Endometrial microvascular endothelial cells (primary cell): Measurements from ENCODE around the gene LCA5L. TPM values are rescaled to one million over a fixed set of nuclear protein-coding genes. Genes with fewer than 3 reads are reported as not detected.
"Not testable (repeated sequence)": the region's sequence is repeated elsewhere in the genome, so short reads cannot be mapped to it uniquely, and the experiment has no call there.

ENCODE experiments used
- in situ Hi-C: cut with HindIII; loops from 2 replicates; pipeline ENCODE4 v1.10.0; 2017; ENCODE audit warnings: low sequenced_read_pairs, low pct_unique_long_range_greater_than_20kb; ENCODE audit errors: inconsistent ontology term
- total RNA-seq: library from RNA; depleted of rRNA; stranded (reverse); fragments of >200 nt; gene quantifications from one replicate; pipeline ENCODE4 v1.2.3, GENCODE V29; 2015; ENCODE audit errors: inconsistent ontology term

Gene LCA5L
- total RNA-seq, 1 donor from 2014 or later: not detected

DNA sequence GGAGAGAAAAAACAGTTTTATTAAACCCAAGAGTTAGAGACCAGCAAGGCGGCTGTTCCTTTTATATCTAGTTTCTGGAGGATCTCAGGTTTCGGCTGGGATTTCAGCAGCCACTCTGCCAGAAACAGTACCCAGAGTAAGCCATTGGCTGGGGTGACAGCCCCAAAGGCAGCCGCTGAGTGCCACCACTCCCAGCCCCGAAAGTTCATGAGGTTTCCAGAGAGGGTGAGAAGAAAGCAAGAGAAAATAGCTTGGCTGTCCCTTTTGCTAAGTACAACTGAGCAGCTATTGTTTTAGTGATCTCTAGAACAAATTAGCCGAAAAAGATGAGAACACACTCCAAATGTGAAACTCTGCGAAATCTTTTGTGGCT, 7.4 kb upstream of the LCA5L start:
- in situ Hi-C loops: no loop called here

DNA sequence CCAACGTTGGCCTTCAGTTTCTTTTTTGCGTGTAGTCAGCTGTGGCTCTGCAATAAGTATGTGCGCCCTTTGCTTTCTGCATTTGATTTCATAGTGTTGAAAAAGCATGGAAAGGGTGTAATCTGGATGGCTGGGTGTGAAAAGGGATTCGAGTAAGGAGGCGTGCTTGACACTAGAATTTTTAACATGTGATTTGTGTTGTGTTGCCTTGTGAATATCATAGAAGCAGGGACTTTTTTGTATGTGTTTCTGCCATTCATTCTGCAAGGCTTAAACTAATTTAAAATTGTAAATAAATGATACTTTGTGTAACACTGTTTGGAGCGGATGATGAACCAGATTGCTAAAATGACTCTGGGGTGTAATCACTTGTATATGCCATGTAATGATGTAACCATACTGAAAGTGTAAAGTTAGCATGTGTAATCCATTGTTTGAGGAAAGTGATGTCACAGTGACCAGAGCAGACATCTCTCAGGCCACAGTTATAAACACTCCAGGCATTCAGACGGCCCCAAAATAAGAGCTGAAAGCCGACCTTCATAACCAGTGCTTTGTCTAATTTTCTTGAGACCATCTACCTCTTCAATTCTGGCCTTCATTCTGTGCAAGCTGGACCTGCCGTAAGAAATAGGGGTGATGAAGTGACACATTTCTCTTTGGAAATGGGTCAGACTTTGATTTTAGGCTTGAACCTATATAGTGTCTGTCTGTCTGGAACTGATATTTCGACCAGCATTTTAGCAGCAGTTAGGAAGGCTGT, 6.8 kb upstream of the LCA5L start:
- in situ Hi-C loops: no loop called here

DNA sequence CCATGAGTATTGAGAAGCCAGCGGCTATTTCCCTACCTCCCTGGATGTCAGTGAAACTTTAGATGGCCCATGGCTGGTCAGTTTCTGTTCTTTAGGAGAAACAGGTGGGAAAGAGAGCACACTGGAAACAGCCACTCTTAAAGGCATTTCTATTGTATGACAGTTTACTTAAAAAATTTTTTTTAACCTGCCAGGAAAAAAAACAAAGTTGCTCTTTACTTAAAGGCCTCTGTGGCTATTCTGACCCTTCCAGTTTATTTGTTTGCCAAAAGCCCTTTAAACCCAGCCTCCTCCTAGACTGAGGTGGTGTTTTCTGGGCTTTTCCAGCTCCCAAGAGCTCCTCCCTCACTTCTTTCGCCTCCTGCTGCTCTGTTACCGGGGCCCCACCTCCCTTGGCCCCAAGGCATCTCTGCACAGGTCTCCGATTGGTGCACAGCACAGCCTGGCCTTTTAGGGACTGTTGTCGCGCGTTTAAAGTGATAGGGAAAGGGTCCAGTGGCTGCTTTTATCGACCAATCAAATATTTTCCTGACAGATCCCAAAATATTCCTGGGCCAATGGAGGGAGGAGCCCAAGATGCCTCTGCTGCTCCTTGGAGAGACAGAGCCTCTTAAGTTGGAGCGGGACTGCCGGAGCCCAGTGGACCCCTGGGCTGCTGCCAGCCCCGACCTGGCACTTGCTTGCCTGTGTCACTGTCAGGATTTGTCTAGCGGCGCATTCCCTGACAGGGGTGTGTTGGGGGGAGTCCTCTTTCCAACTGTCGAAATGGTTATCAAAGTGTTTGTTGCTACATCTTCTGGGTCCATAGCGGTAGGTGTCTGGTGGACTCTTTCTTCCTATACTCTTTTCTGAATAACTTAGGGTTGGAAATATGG, 6.0 kb upstream of the LCA5L start, which contains the start of gene SH3BGR:
Gene SH3BGR, plus strand, starts transcription at position 639 of the 875 bp plus-strand sequence. Its CDS starts 127 bp downstream, at position 766.
- in situ Hi-C loops: no loop called here

DNA sequence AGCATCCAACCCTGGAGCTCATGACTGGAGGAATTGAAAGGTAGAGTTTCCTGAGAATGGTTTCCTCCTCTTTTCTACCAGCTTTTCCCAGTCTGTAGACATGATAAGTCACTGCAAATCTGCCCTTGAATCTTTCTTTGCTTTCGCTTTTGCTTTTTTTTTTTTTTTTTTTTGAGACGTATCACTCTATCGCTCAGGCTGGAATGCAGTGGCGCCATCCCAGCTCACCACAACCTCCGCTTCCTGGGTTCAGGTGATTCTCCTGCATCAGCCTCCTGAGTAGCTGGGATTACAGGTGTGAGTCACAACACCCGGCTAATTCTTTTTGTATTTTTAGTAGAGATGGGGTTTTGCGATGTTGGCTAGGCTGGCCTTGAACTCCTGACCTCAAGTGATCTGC, 1.7 kb upstream of the LCA5L start:
- in situ Hi-C loops: no loop called here

DNA sequence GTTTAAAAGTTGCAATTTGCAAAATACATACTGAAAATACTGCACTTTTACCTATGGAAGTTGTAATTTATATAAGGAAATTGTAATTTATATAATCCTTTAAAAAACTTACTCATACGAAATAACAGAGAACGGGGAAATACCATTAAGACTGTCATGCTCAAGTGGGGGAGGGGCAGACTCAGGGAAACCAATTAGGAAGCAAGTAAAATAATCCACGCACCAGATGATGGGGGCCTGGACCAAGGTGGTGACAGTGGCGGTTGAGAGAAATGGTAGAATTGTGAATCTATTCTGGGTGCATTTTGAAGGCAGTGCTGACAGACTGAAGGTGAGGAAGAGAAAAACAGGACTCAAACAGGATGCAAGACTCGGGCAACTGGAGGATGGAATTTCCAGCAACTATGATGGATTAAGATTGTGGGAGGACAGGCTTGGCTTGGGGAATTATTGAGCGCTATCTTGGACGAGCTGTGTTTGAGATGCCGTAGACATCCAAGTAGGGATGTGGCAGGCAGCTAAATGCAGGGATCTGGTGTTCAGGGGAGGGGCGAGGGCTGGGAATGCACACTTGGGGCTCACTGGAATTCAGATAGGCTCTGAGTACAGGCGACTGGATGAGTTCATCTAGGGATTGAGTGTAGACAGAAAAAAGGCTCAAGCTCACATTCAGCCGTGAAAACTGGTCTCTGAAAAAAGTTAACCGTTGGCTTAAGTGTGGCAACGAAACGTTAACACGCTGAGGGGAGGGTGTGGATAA, 977 bp downstream of the LCA5L start:
- in situ Hi-C loops: no loop called here

DNA sequence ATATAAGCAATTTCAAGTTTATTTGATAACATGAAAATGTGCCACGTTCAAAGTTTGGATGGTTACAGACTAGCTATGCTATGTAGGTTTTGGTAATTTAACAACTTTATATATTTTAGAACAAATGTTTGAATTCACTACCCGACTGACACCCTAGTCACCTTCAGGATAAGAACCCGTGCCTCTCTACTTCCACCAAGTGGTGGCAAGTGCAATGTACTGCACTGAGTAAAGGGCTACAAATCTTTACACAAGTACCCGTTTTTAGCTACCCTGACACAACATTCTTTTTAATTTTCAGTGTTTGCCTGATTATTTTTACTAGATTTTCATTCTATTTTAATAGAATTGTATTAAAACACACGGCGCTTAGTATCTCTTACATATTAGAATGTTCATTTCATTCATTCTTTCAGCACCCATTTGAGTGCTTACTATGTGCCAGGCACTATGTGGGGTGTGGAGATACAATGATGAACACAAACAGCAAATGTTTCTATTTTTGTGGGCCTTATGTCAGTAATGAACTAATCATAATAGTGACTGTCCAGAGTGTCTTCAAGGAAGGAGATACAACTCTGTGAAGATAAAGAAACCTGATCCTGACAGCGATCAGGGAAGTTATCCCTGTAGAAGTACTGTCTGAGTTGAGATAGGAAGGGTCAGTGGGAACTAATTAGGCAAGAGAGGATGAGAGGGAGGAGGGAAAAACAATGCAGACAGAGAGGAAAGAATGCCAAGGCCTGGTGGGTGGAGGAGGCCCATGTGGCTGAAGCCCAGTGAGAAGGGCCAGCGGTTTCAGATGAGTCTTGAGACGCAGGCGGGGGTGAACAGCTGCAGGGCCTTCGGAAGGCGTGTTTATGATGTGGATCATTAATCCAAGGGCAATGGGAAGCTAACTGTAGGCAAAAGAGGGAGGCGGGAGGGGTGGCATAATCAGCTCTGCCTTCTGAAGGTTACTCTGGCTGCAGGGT, 3.8 kb downstream of the LCA5L start:
- in situ Hi-C loops: no loop called here

DNA sequence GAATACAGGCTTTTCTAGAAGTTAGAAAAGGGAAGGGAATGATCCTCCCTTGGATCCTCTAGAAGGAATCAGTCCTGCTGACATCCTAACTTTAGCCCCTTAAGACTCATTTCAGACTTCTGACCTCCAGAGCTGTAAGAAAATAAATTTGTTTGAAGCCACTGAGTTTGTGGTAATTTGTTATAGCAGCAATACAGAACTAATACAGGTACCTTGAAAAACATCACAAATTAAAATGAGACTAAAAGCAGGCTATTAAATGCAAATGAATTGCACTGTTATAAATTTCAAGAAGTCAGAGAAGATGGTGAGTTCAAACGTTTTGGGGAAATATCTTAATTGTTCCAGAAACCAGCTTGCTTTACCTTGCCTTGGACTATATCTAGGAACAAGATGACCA, 6.3 kb downstream of the LCA5L start:
- in situ Hi-C loops: no loop called here

DNA sequence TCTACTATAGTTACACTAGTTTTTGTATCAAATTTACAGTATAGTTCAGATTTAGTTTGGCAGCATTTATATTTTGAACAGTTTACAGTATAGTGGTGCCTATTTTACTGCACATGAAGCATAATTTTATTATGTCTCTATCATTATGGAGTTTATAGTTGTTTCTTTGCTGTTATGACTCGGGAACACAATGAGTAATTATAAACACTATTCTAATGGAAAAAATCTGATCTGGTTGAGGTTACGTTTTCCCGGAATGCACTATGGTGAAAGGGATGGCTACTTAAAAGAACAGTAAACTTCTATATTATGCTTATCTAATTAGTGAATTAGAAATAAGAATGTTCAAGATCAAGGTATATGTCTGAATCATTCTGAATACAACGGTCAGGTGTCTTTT, 10.6 kb downstream of the LCA5L start:
- in situ Hi-C loops: no loop called here

DNA sequence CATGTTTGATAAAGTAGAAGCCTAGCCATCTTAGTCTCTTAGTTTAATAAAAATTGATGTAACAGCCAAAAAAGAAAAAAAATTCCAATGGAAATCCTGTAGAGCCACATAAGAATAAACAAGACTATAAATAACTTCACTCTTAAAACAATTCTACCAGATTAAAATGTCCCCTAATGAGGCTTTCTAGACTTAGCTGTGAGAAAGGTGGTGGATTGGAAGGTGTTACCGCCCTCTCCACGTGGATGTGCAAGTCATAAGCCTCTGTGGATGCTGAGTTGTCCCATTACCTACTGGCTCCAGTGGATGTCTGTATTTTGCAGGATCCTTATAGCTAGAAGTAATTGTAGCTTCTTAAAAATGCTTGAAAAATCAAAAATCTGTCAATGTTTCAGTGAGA, 14.6 kb downstream of the LCA5L start:
- in situ Hi-C loops: no loop called here

DNA sequence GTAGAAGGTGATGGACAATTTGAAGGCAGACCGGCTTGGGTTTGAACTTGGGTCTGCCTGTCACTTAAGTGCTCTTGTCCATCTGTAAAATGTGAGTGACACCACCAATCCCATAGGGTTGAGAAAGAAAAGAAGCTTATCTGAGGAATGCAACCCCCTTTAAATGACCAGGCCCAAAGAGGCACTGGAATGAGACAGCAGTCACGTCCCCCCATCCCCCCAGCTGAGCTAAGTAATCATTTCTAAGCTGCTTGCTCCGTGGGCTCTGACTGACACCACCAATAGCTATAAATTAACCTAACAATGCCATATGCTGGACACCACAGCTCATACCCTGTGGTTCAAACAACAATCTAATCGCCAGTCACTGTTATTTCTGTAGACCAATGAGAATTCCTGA, 15.1 kb downstream of the LCA5L start:
- in situ Hi-C loops: no loop called here

DNA sequence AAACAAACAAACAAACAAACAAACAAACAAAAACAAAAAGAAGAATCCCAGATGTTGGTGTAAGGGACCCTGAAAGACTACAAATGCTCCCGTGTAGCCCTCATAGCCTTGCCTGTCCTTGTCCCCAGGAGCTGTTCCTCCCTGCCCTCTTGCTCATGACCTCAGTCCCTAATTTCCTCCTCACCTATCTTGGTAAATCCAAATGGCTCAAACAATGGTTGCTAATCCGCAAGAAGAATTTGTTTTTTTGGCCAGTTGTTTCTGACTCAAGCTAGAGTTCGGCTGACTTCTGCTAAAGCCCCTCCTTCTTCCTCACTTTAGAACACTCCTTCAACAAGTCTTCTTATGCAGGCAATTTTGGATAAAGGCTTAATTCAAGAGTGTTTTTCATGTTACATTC, 15.6 kb downstream of the LCA5L start:
- in situ Hi-C loops: no loop called here

DNA sequence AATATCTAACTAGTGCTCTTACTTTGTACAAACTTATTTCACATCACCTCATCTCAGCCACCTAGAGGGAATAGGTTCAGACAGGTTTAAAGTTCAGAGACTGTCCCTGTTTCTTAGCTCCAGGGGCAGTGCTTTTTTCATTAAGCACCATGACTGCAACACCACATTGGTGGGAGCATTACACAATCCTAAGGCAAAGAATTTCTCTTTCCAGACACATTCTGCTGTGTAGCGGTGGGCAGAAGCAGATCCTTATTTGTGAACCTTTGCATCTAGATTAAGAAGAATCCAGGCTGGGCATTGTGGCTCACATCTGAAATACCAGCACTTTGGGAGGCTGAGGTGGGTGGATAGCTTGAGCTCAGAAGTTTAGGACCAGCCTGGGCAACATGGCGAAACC, 16.1 kb downstream of the LCA5L start:
- in situ Hi-C loops: no loop called here

DNA sequence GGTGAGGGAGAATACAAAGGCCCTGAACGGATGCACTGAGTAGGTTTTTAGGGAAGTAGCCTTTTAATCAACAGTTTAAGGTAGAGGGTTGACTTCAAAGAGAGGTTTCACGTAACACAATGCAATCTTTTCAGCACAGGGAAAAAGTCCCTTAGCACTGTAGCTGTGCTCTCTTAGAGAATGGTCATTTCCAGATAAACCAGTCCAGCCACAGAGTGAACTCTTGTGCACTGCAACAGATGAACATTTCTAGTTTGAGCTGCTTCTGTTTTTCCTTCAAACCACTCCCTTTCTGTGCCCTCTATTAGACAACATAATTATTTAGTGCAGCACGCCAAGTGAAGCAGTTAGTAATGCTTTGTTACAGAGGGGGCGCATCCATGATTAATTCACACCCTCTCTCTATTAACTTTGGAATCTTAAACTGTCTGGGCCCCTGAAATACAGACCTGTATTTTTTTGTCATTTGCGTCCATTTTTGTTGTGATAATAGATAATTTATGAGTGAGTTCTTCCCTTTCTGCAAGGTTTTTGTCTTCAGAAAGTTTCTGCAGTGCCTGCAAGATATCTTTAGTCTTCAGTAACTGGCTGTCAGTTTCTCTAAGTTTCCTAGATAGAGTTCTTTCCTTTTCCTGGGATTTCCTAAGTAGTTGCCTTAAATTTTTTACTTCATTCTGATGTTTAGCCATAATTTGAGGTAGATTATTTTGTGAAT, 22.9 kb downstream of the LCA5L start:
- in situ Hi-C loops: no loop called here

DNA sequence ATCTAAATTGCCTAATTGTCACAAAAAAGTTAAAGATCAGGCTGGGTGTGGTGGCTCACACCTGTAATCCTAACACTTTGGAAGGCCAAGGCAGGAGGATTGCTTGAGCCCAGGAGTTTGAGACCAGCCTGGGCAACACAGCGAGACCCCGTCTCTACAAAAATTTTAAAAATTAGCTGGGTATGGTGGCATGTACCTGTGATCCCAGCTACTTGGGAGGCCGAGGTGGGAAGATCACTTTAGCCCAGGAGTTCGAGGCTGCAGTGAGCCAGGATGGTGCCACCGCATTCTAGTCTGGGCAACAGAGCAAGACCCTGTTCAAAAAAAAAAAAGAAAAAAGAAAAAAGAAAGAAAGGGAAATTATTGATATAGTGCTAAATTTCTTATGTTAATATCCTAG, 26.4 kb downstream of the LCA5L start:
- in situ Hi-C loops: not testable (repeated sequence)

DNA sequence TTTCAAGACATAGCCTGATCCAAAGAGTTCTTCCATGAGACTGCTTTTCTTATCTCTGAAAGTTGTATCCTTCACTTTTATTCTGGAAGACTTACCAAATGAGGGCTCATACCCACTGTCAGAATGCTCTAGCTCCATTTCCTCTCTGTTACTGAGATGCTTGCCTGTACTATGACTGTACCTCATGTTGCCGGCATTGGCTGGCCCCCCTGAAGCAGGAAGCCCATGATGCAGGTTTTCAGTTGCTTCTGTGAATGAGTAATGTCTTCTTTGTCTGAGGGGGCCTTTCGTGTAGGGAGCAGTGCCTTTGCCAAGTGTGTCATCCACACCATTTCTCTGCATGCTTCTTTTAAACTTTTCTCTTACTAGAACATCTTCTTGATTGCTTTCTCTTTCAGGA, 39.5 kb downstream of the LCA5L start:
- in situ Hi-C loops: no loop called here

DNA sequence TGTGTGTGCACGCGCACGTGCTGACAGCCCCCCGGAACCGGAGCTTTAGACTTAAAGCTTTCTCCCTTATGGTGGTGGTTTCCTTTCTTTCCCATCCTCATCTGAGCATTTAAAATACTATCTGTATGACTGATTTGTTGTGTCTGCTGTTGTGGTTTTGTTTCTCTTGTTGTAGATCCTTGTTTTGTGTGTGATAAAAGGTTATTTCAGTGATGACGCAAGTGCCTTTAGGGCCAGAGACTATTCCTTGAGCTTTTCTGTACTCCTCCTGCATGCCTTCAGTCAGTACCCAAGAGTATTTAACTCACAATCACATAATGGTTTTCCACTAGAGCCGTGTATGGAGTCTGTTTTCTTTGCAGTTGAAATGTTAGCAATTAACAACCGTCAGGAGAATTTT, 45.4 kb downstream of the LCA5L start:
- in situ Hi-C loops: no loop called here

DNA sequence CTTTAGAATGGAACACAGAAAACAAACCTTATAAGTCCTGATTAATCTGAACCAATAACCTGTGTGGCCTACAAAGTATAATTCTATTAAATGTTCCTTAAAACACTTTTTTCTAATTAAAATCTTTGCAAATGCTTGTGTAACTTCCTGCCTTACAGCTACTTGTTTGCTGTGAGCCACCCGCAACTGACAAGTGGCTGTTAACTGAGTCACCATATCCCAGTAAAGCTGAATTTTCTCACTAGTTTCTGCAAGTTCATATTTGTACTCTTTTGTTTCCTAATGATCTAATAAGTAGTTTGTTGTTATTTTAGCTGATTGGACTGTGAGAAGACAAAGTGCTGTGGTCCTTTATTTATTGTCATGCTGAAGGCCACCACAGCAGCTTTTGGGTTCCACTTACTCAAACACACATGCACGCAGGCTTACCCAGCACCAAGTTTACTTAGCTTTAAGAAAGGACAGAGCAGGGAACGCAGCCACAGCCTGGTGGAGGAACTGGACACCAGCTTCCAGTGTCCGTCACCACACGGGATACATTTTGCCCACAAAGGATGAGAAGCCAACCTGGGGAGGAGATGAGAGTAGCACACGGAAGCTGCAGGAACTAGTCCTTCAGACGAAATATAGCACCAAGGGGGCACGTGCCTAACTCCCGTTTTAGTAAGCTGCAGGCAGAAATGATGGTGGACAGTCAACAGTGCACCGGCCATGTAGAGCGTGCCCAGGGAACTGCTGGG, 47.8 kb downstream of the LCA5L start:
- in situ Hi-C loops: no loop called here
